Mesendoderm (in vitro differentiated cells): ENCODE results near the gene DDX59.

Source experiments
- DNase-seq: peaks from one replicate; pipeline ENCODE4 v3.0.0; 2013
- H2AK5ac ChIP-seq: 2 replicates; pipeline ENCODE4 v1.6.1; 2013; ENCODE audit warnings: low read length, inconsistent platforms
- H2BK120ac ChIP-seq: 2 replicates; pipeline ENCODE4 v1.6.1; 2013; ENCODE audit warnings: low read depth, mild to moderate bottlenecking, low read length, moderate library complexity, mixed read lengths
- H2BK15ac ChIP-seq: replicated peaks from 2 replicates; pipeline ENCODE4 v1.6.1; 2013; ENCODE audit warnings: low read depth, mild to moderate bottlenecking, moderate library complexity
- H2BK5ac ChIP-seq: 2 replicates; pipeline ENCODE4 v1.6.1; 2013; ENCODE audit warnings: low read length, inconsistent platforms
- H3K18ac ChIP-seq: 2 replicates; pipeline ENCODE4 v1.6.1; 2013; ENCODE audit warnings: mild to moderate bottlenecking, low read length, mixed read lengths
- H3K23ac ChIP-seq: one replicate; pipeline ENCODE4 v1.6.1; 2013; ENCODE audit warnings: low read length
- H3K27ac ChIP-seq: 2 replicates; pipeline ENCODE4 v1.5.1; 2013; ENCODE audit warnings: low read depth, mild to moderate bottlenecking, inconsistent platforms, low read length, moderate library complexity
- H3K27me3 ChIP-seq: 2 replicates; pipeline ENCODE4 v1.6.1; 2013; ENCODE audit warnings: low read length, control low read depth, mild to moderate bottlenecking, inconsistent platforms; ENCODE audit not compliant: insufficient read depth, poor library complexity
- H3K36me3 ChIP-seq: 2 replicates; pipeline ENCODE4 v1.6.1; 2013; ENCODE audit warnings: low read length, inconsistent platforms; ENCODE audit not compliant: control insufficient read depth, insufficient read depth
- H3K4ac ChIP-seq: one replicate; pipeline ENCODE4 v1.6.1; 2013; ENCODE audit warnings: low read depth, mild to moderate bottlenecking, low read length, moderate library complexity
- H3K4me1 ChIP-seq: 2 replicates; pipeline ENCODE4 v1.6.1; 2013; ENCODE audit warnings: low read depth, low read length, inconsistent platforms; ENCODE audit not compliant: control insufficient read depth
- H3K4me2 ChIP-seq: 2 replicates; pipeline ENCODE4 v1.6.1; 2013; ENCODE audit warnings: low read length
- H3K4me3 ChIP-seq: 2 replicates; pipeline ENCODE4 v1.5.1; 2013; ENCODE audit warnings: mild to moderate bottlenecking, low read length
- H3K56ac ChIP-seq: one replicate; pipeline ENCODE4 v1.6.1; 2013; ENCODE audit warnings: low read length
- H3K79me1 ChIP-seq: 2 replicates; pipeline ENCODE4 v1.6.1; 2013; ENCODE audit warnings: low read length, inconsistent platforms
- H3K79me2 ChIP-seq: 2 replicates; pipeline ENCODE4 v1.6.1; 2013; ENCODE audit warnings: mild to moderate bottlenecking, low read length; ENCODE audit not compliant: control insufficient read depth, insufficient read depth
- H3K9ac ChIP-seq: 2 replicates; pipeline ENCODE4 v1.6.1; 2013; ENCODE audit warnings: low read length, inconsistent platforms
- H4K5ac ChIP-seq: one replicate; pipeline ENCODE4 v1.6.1; 2013; ENCODE audit warnings: low read length
- H4K8ac ChIP-seq: one replicate; pipeline ENCODE4 v1.6.1; 2013; ENCODE audit warnings: low read depth, mild to moderate bottlenecking, control low read depth, low read length, moderate library complexity
- WGBS: extraction: QIAGEN DNeasy Blood & Tissue Kit; methylation state at CpG from one replicate; pipeline ENCODE4 v1.1.7; 2013; ENCODE audit warnings: low lambda C conversion rate, missing lambda C conversion rate; ENCODE audit not compliant: insufficient coverage; ENCODE audit errors: extremely low coverage; 5-methylcytosine and 5-hydroxymethylcytosine counted together

Gene DDX59

GRCh38 chr1:200707116-200707515, 37.4 kb upstream of the DDX59 start:
- no peak overlapping the region for H4K5ac ChIP-seq
- no peaks in the 10 kb centered on the region for H3K27me3 ChIP-seq
- H3K9ac ChIP-seq = no peak overlapping the region
- H2BK120ac ChIP-seq = no peak overlapping the region
- H3K23ac ChIP-seq = no peak overlapping the region
- no peaks in the 10 kb centered on the region for H3K79me1 ChIP-seq
- WGBS = no CpG with 5 or more reads among the region's 5 CpGs
- no peak overlapping the region for H3K18ac ChIP-seq
- H3K79me2 ChIP-seq = no peaks in the 10 kb centered on the region
- H3K27ac ChIP-seq = no peak overlapping the region
- H3K4ac ChIP-seq = no peak overlapping the region
- no peak overlapping the region for H3K4me2 ChIP-seq
- H3K4me3 ChIP-seq = no peak overlapping the region
- no peak overlapping the region for H4K8ac ChIP-seq
- no peaks in the 10 kb centered on the region for H3K4me1 ChIP-seq
- H3K36me3 ChIP-seq = no peaks in the 10 kb centered on the region
- no peak overlapping the region for H2BK15ac ChIP-seq
- DNase-seq = no peak
- H3K56ac ChIP-seq = no peak overlapping the region
- no peak overlapping the region for H2BK5ac ChIP-seq
- H2AK5ac ChIP-seq = no peak overlapping the region

- H3K4me1 ChIP-seq = no peaks in the 10 kb centered on the region
- H4K8ac ChIP-seq = no peak overlapping the region
- H3K4me2 ChIP-seq = no peak overlapping the region
- no peak overlapping the region for H3K9ac ChIP-seq
- H3K27ac ChIP-seq = no peak overlapping the region
- H3K36me3 ChIP-seq = no peaks in the 10 kb centered on the region
- H3K23ac ChIP-seq = no peak overlapping the region
- H3K79me1 ChIP-seq = no peaks in the 10 kb centered on the region
- no peak for DNase-seq
- no peak overlapping the region for H2AK5ac ChIP-seq
- no peak overlapping the region for H2BK120ac ChIP-seq
- no peak overlapping the region for H3K4ac ChIP-seq
- H2BK15ac ChIP-seq = no peak overlapping the region
- H3K18ac ChIP-seq = no peak overlapping the region
- no peaks in the 10 kb centered on the region for H3K27me3 ChIP-seq
- WGBS = no CpG with 5 or more reads among the region's 4 CpGs
- H2BK5ac ChIP-seq = no peak overlapping the region
- no peaks in the 10 kb centered on the region for H3K79me2 ChIP-seq
- no peak overlapping the region for H3K4me3 ChIP-seq
- H4K5ac ChIP-seq = no peak overlapping the region
- H3K56ac ChIP-seq = no peak overlapping the region
Measured at GRCh38 chr1:200706111-200706814, 36.6 kb upstream of the DDX59 start.

- H3K23ac ChIP-seq = no peak overlapping the region
- H3K4ac ChIP-seq = no peak overlapping the region
- no peak overlapping the region for H2BK120ac ChIP-seq
- H3K4me3 ChIP-seq = no peak overlapping the region
- H2BK15ac ChIP-seq = no peak overlapping the region
- no peak overlapping the region for H2BK5ac ChIP-seq
- WGBS = no CpG with 5 or more reads among the region's 3 CpGs
- no peak overlapping the region for H3K4me2 ChIP-seq
- no peak overlapping the region for H3K18ac ChIP-seq
- H3K36me3 ChIP-seq = no peaks in the 10 kb centered on the region
- no peak overlapping the region for H3K56ac ChIP-seq
- H3K4me1 ChIP-seq = no peaks in the 10 kb centered on the region
- no peak overlapping the region for H4K8ac ChIP-seq
- no peak overlapping the region for H3K9ac ChIP-seq
- no peaks in the 10 kb centered on the region for H3K79me1 ChIP-seq
- no peak overlapping the region for H4K5ac ChIP-seq
- DNase-seq = no peak
- no peaks in the 10 kb centered on the region for H3K27me3 ChIP-seq
- no peak overlapping the region for H2AK5ac ChIP-seq
- H3K27ac ChIP-seq = no peak overlapping the region
- H3K79me2 ChIP-seq = no peaks in the 10 kb centered on the region
Measured at GRCh38 chr1:200704986-200705500, 35.3 kb upstream of the DDX59 start.

DNA sequence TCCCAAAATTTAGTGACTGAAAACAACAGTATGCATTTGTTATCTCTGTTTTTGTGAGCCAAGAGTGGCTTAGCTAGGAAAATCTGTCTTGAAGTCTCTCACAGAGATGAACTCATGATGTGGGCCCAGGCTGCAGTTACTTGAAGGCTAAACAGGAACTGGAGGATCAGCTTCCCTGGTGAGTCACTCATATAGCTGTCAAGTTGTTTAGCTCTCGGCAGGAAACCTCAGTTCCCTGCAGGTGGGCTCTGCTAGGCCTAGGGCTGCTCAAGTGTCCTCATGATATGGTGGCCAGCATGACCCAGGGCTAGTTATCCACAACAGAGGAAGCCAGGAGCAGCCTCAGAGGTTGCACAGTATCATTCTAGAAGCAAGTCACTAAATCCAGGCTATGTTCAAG, 30.2 kb upstream of the DDX59 start:
- no CpG with 5 or more reads among the region's 1 CpG for WGBS
- H2AK5ac ChIP-seq = no peak overlapping the region
- DNase-seq = peak; percentile 71
- H3K4me2 ChIP-seq = no peak overlapping the region
- H3K18ac ChIP-seq = no peak overlapping the region
- H3K56ac ChIP-seq = no peak overlapping the region
- no peaks in the 10 kb centered on the region for H3K79me1 ChIP-seq
- no peak overlapping the region for H4K5ac ChIP-seq
- H3K4me3 ChIP-seq = no peak overlapping the region
- H2BK5ac ChIP-seq = no peak overlapping the region
- H3K27me3 ChIP-seq = no peaks in the 10 kb centered on the region
- H3K79me2 ChIP-seq = no peaks in the 10 kb centered on the region
- no peaks in the 10 kb centered on the region for H3K36me3 ChIP-seq
- H3K4ac ChIP-seq = no peak overlapping the region
- H3K23ac ChIP-seq = no peak overlapping the region
- no peak overlapping the region for H4K8ac ChIP-seq
- no peak overlapping the region for H2BK15ac ChIP-seq
- no peak overlapping the region for H3K27ac ChIP-seq
- no peak overlapping the region for H3K9ac ChIP-seq
- no peaks in the 10 kb centered on the region for H3K4me1 ChIP-seq
- H2BK120ac ChIP-seq = no peak overlapping the region

DNA sequence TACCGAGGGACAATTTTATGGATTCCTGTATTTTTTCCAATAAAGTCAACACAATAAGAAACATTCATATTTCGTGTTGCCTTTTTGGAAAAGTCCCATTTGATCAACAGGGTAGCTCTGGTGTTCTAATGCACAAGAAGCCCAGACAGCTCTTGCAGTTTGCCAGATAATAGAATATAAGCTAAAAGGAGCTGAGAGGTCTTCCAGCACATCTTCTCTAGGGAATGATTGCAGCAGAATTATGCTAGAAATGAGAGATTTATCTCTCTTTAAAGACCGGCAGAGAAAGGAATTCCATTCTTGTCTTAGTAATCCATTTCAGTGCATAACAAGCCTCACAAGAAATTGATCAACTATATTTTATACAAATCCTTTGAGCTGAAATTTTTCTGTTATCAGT, 25.0 kb upstream of the DDX59 start:
- Histone ChIP-seq H3K23ac (no peak overlapping the region), H2BK5ac (no peak overlapping the region), H3K4ac (no peak overlapping the region), H2BK15ac (no peak overlapping the region), H3K56ac (no peak overlapping the region), H2BK120ac (no peak overlapping the region), H3K9ac (no peak overlapping the region), H3K79me2 (no peaks in the 10 kb centered on the region), H4K8ac (no peak overlapping the region), H3K4me3 (no peak overlapping the region), H2AK5ac (no peak overlapping the region), H3K4me2 (no peak overlapping the region), H3K4me1 (no peaks in the 10 kb centered on the region), H3K27me3 (no peaks in the 10 kb centered on the region), H3K79me1 (no peaks in the 10 kb centered on the region), H4K5ac (no peak overlapping the region), H3K36me3 (no peaks in the 10 kb centered on the region), H3K18ac (no peak overlapping the region), H3K27ac (no peak overlapping the region)
- no CpG with 5 or more reads among the region's 3 CpGs for WGBS
- DNase-seq = no peak

- Histone ChIP-seq H3K27me3 (no peaks in the 10 kb centered on the region), H3K4me3 (no peak overlapping the region), H4K5ac (no peak overlapping the region), H2AK5ac (no peak overlapping the region), H2BK120ac (no peak overlapping the region), H3K18ac (no peak overlapping the region), H3K36me3 (no peaks in the 10 kb centered on the region), H3K79me2 (no peaks in the 10 kb centered on the region), H3K23ac (no peak overlapping the region), H4K8ac (no peak overlapping the region), H2BK5ac (no peak overlapping the region), H2BK15ac (no peak overlapping the region), H3K4me2 (no peak overlapping the region), H3K4me1 (no peaks in the 10 kb centered on the region), H3K27ac (no peak overlapping the region), H3K9ac (no peak overlapping the region), H3K56ac (no peak overlapping the region), H3K79me1 (no peaks in the 10 kb centered on the region), H3K4ac (no peak overlapping the region)
- peak; percentile 29 for DNase-seq
Measured at GRCh38 chr1:200693327-200693726, 23.6 kb upstream of the DDX59 start.
